ENCODE results near the gene BCAT1. TPM values are rescaled to one million over a fixed set of nuclear protein-coding genes. Genes with fewer than 3 reads are reported as not detected.

Gene BCAT1
- total and polyA plus RNA-seq, 9 of the 15 experiments (the other 6 are each of a cell fraction or from before 2014, with no cell fraction given): 38.5 to 157 (median 66.8) TPM

DNA sequence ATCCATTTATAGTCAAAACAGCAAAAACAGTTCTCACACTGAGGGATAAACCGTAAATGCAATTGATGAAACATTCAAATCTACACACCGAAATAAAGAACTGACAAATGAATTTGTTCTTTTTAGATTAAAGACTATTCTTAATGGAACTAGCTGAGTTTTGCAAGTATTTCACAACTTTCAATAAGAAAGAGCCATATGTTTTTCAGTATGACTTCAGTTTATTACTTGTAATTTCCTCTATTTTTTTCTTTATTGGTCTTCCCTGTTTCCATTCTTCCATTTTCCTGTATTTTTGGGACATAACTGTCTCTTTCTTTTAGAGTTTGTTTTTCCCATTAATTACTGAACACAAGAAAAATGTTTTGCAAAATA is 4.3 kb downstream of the BCAT1 start:
- Histone ChIP-seq H3K9ac (ENCODE audit: insufficient read depth in 1 of 2, low read depth in 2 of 2, low read length in 2 of 2) (peak overlapping the region in 1 of 2 experiments; percentile 94; a peak in 2 of 4 replicates), H4K20me1 (replicated peaks; ENCODE audit: control insufficient read depth, insufficient read depth, low read length) (peaks cover 10% of the 10 kb centered on the region; the same call in 1 of the 2 replicates), H3K79me2 (ENCODE audit: control insufficient read depth, insufficient read depth, low read length) (peaks cover 98% of the 10 kb centered on the region), H3K9me3 (replicated peaks; ENCODE audit: control insufficient read depth, insufficient read depth, low read depth, low read length) (no peaks in the 10 kb centered on the region), H3K27me3 (ENCODE audit: control insufficient read depth in 2 of 2, insufficient read depth in 2 of 2, low read length in 2 of 2) (no peaks in the 10 kb centered on the region), H3K4me3 (no peak overlapping the region), H3K27ac (ENCODE audit: extremely low read depth, low read depth, low read length) (peak overlapping the region; percentile 90), H3K9me1 (ENCODE audit: control insufficient read depth, insufficient read depth, low read length) (no peaks in the 10 kb centered on the region), H3K4me2 (ENCODE audit: insufficient read depth, low read length) (peak overlapping the region; percentile 65), H3K4me1 (replicated peaks in 1 of 2; ENCODE audit: control insufficient read depth in 2 of 2, insufficient read depth in 2 of 2, low read length in 2 of 2) (peaks cover 14 to 35% of the 10 kb centered on the region in 2 experiments), H2AFZ (ENCODE audit: low read depth, low read length) (no peak overlapping the region), H3K36me3 (ENCODE audit: control insufficient read depth, insufficient read depth, low read length) (peaks cover 60% of the 10 kb centered on the region)
- ATAC-seq (no peak), DNase-seq (ENCODE audit: extremely low read depth in 1 of 4, low spot score in 3 of 4) (no peak), FAIRE-seq (no peak)
- intact Hi-C loops (cut with micrococcal nuclease) (loop anchor here (10.0 kb wide), 1 partner anchor 250 kb away; no protein-coding TSS in a partner anchor), in situ Hi-C loops (cut with MboI) (no loop called here)
- TF ChIP-seq ZNF584 (CRISPR knock-in tag; IDR thresholded peaks at IDR 0.05; ENCODE audit: low read depth) (no peak), RBFOX2 (IDR thresholded peaks at IDR 0.05; ENCODE audit: low read depth, low read length) (peak; percentile 44; the same call in 1 of the 2 replicates), CEBPB (tag; IDR thresholded peaks at IDR 0.05) (peak; percentile 73), NFE2 (IDR thresholded peaks at IDR 0.05; ENCODE audit: low read depth) (no peak), MAZ (CRISPR knock-in tag; conservative IDR thresholded peaks at IDR 0.05 in 1 of 2, IDR thresholded peaks at IDR 0.05 in 1 of 2) (no peak), NRF1 (conservative IDR thresholded peaks at IDR 0.05 in 1 of 2, IDR thresholded peaks at IDR 0.05 in 1 of 2) (no peak)
- 83% methylated on average over 2 of the region's 2 CpGs for WGBS (ENCODE audit: insufficient coverage, low coverage, missing lambda C conversion rate)
- POLR2A ChIA-PET: interaction anchor here (1.3 kb wide), 2 partner anchors 10 to 11 kb away, joined by 4 read pairs; no protein-coding TSS in a partner anchor
- BruUV-seq (replicated peaks): no TSS peak
- CTCF ChIA-PET (ENCODE audit: low intra/inter-chr PET ratio): no interaction called here
